PC-3 (cell line): ENCODE results near the gene PTPRD.

ENCODE experiments used
- CTCF ChIP-seq: fragments of 300-600 bp; sonication (generic); conservative IDR thresholded peaks from 2 replicates; pipeline ENCODE4 v1.5.1; 2017; ENCODE audit warnings: antibody characterized with exemption, low read depth, mild to moderate bottlenecking, low read length
- EZH2 ChIP-seq: fragments of 300-600 bp; sonication (generic); IDR thresholded peaks from one replicate; pipeline ENCODE4 v1.6.1; 2017; ENCODE audit warnings: antibody characterized with exemption, mild to moderate bottlenecking, low read length; ENCODE audit not compliant: unreplicated experiment
- EZH2phosphoT487 ChIP-seq: fragments of 300-600 bp; sonication (generic); IDR thresholded peaks from 2 replicates; pipeline ENCODE4 v1.6.1; 2018; ENCODE audit warnings: mild to moderate bottlenecking, antibody characterized with exemption, low read length, borderline replicate concordance

- no peak for TF ChIP-seq CTCF
- no peak for TF ChIP-seq EZH2
- no peak for TF ChIP-seq EZH2phosphoT487
Observed at GRCh38 chr9:10094563-10094962, 518.2 kb downstream of the PTPRD start.
